H1 (cell line): ENCODE measurements around the gene RNF220. TPM values are rescaled to one million over a fixed set of nuclear protein-coding genes. Genes with fewer than 3 reads are reported as not detected.

Experiments
- CTCF ChIA-PET: fragments of 300-600 bp; sonication (Branson Sonifier 250); formaldehyde crosslinking; loops from one replicate; lab custom pipeline; 2021; ENCODE audit not compliant: partially characterized antibody; lab: Charles Lee
- POLR2A ChIA-PET: fragments of 300-600 bp; sonication (Branson Sonifier 250); formaldehyde crosslinking; loops from one replicate; lab custom pipeline; 2021; ENCODE audit warnings: inconsistent platforms; ENCODE audit not compliant: partially characterized antibody; lab: Charles Lee
- DNase-seq, 2 experiments: peaks; one replicate each; pipeline versions ENCODE4 v3.0.0 to v3.0.0-alpha.2; 2010 to 2022; ENCODE audit warnings: low spot score in 2 of 2, low read depth in 1 of 2, mixed read lengths in 1 of 2
- FAIRE-seq: peaks from 2 replicates; lab custom pipeline; 2011; peaks lifted over from hg19 to GRCh38; lab: Jason Lieb, UNC
- H2AFZ ChIP-seq: 2 replicates; pipeline ENCODE4 v1.8.1; 2012; ENCODE audit warnings: low read length, inconsistent platforms
- H2AK5ac ChIP-seq: 2 replicates; pipeline ENCODE4 v1.6.1; 2013; ENCODE audit warnings: low read depth, low read length
- H2BK120ac ChIP-seq: replicated peaks from 2 replicates; pipeline ENCODE3; 2013; ENCODE audit warnings: low read depth, low read length, inconsistent platforms
- H2BK12ac ChIP-seq: 2 replicates; pipeline ENCODE4 v1.6.1; 2013; ENCODE audit warnings: low read depth, low read length
- H2BK15ac ChIP-seq: 2 replicates; pipeline ENCODE4 v1.6.1; 2013; ENCODE audit warnings: low read length
- H2BK20ac ChIP-seq: 2 replicates; pipeline ENCODE4 v1.6.1; 2013; ENCODE audit warnings: low read length
- H2BK5ac ChIP-seq: 2 replicates; pipeline ENCODE4 v1.6.1; 2013; ENCODE audit warnings: low read depth, low read length
- H3K14ac ChIP-seq: 2 replicates; pipeline ENCODE4 v1.6.1; 2013; ENCODE audit warnings: inconsistent platforms; ENCODE audit not compliant: insufficient read length
- H3K18ac ChIP-seq: 2 replicates; pipeline ENCODE4 v1.6.1; 2013; ENCODE audit warnings: low read length; ENCODE audit errors: extremely low read depth
- H3K23ac ChIP-seq: 2 replicates; pipeline ENCODE4 v1.6.1; 2013; ENCODE audit warnings: inconsistent platforms; ENCODE audit not compliant: insufficient read length
- H3K23me2 ChIP-seq: 2 replicates; pipeline ENCODE4 v1.6.1; 2013; ENCODE audit warnings: low read depth, low read length
- H3K27ac ChIP-seq: 2 replicates; pipeline ENCODE4 v1.6.1; 2011; ENCODE audit warnings: low read depth, low read length, inconsistent platforms
- H3K27me3 ChIP-seq, 4 experiments: replicated peaks in 1 of 4; 1 replicate in 1 of 4; 2 replicates in 3 of 4; pipeline versions ENCODE4 v1.6.1 to v1.8.1; 2011 to 2013; ENCODE audit warnings: low read length in 3 of 4, mild to moderate bottlenecking in 3 of 4, inconsistent platforms in 2 of 4, mixed read lengths in 2 of 4, moderate library complexity in 1 of 4; ENCODE audit not compliant: control insufficient read depth in 3 of 4, insufficient read depth in 3 of 4; ENCODE audit errors: extremely low read depth in 1 of 4
- H3K36me3 ChIP-seq, 4 experiments: 2 replicates each; pipeline versions ENCODE4 v1.6.1 to v1.8.1; 2011 to 2013; ENCODE audit warnings: mild to moderate bottlenecking in 4 of 4, low read length in 3 of 4, moderate library complexity in 2 of 4, control low read depth in 1 of 4, inconsistent platforms in 1 of 4; ENCODE audit not compliant: insufficient read depth in 4 of 4, control insufficient read depth in 2 of 4
- H3K4ac ChIP-seq: replicated peaks from 2 replicates; pipeline ENCODE3; 2013; ENCODE audit warnings: low read length, low read depth, mixed read lengths, inconsistent platforms; ENCODE audit not compliant: insufficient read length
- H3K4me1 ChIP-seq, 4 experiments: replicated peaks in 1 of 4; 1 replicate in 1 of 4; 2 replicates in 3 of 4; pipeline versions ENCODE4 v1.6.1 to v1.8.1; 2011 to 2013; ENCODE audit warnings: low read length in 3 of 4, inconsistent platforms in 2 of 4, mixed read lengths in 1 of 4; ENCODE audit not compliant: insufficient read depth in 4 of 4, control insufficient read depth in 3 of 4
- H3K4me2 ChIP-seq, 2 experiments: 2 replicates each; pipeline versions ENCODE4 v1.6.1 to v1.8.1; 2011 to 2013; ENCODE audit warnings: low read depth in 2 of 2, low read length in 2 of 2, control low read depth in 1 of 2, inconsistent platforms in 1 of 2, mild to moderate bottlenecking in 1 of 2; ENCODE audit not compliant: insufficient read depth in 1 of 2
- H3K4me3 ChIP-seq, 4 experiments: fragments of 200-600, 300-600 bp in 1 of 4; sonication (generic), shearing (Covaris generic), sonication (Bioruptor Twin) in 1 of 4; 2 replicates each; pipeline versions ENCODE4 v1.5.1 to v1.8.1; 2011 to 2016; ENCODE audit warnings: low read length in 4 of 4, low read depth in 3 of 4, control low read depth in 2 of 4, inconsistent platforms in 2 of 4, mild to moderate bottlenecking in 2 of 4, mixed read lengths in 1 of 4, moderate library complexity in 1 of 4; ENCODE audit not compliant: insufficient read depth in 2 of 4; ENCODE audit errors: extremely low read depth in 1 of 4
- H3K56ac ChIP-seq: replicated peaks from 2 replicates; pipeline ENCODE3; 2013; ENCODE audit warnings: low read depth, mild to moderate bottlenecking, mixed read lengths, low read length, inconsistent platforms; ENCODE audit not compliant: insufficient read length
- H3K79me1 ChIP-seq: 2 replicates; pipeline ENCODE4 v1.6.1; 2013; ENCODE audit warnings: low read depth, low read length, control low read depth
- H3K79me2 ChIP-seq, 2 experiments: 2 replicates each; pipeline versions ENCODE4 v1.6.1 to v1.8.1; 2012 to 2013; ENCODE audit warnings: low read length in 2 of 2, mild to moderate bottlenecking in 2 of 2, inconsistent platforms in 1 of 2; ENCODE audit not compliant: insufficient read depth in 2 of 2, control insufficient read depth in 1 of 2
- H3K9ac ChIP-seq, 4 experiments: replicated peaks in 1 of 4; 1 replicate in 1 of 4; 2 replicates in 3 of 4; pipeline versions ENCODE4 v1.6.1 to v1.8.1; 2011 to 2013; ENCODE audit warnings: low read depth in 3 of 4, low read length in 3 of 4, control low read depth in 2 of 4, mild to moderate bottlenecking in 2 of 4, moderate library complexity in 2 of 4, inconsistent platforms in 1 of 4; ENCODE audit errors: extremely low read depth in 1 of 4
- H3K9me3 ChIP-seq, 2 experiments: 2 replicates each; pipeline versions ENCODE4 v1.6.1 to v1.8.1; 2012 to 2013; ENCODE audit warnings: mild to moderate bottlenecking in 2 of 2, moderate library complexity in 2 of 2, control low read depth in 1 of 2, inconsistent platforms in 1 of 2, low read depth in 1 of 2, low read length in 1 of 2, mixed read lengths in 1 of 2; ENCODE audit not compliant: insufficient read depth in 2 of 2
- H4K20me1 ChIP-seq, 2 experiments: replicated peaks in 1 of 2; 2 replicates each; pipeline versions ENCODE3 to v1.8.1; 2011 to 2013; ENCODE audit warnings: inconsistent platforms in 2 of 2, low read length in 2 of 2, mild to moderate bottlenecking in 1 of 2; ENCODE audit not compliant: insufficient read depth in 2 of 2, control insufficient read depth in 1 of 2
- H4K5ac ChIP-seq: 2 replicates; pipeline ENCODE4 v1.6.1; 2013; ENCODE audit warnings: low read length, low read depth, mixed read lengths, inconsistent platforms; ENCODE audit not compliant: insufficient read length
- H4K8ac ChIP-seq: 2 replicates; pipeline ENCODE4 v1.8.0; 2013; ENCODE audit warnings: mild to moderate bottlenecking, moderate library complexity, low read length, inconsistent platforms; ENCODE audit not compliant: insufficient read depth; ENCODE audit errors: extremely low read depth
- H4K91ac ChIP-seq: replicated peaks from 2 replicates; pipeline ENCODE3; 2013; ENCODE audit warnings: low read length, mixed read lengths, inconsistent platforms; ENCODE audit not compliant: insufficient read length
- CTBP2 ChIP-seq: IDR thresholded peaks from 2 replicates; pipeline ENCODE4 v1.7.0; 2011; ENCODE audit warnings: borderline replicate concordance, mild to moderate bottlenecking, moderate library complexity, mixed read lengths, low read length; ENCODE audit not compliant: insufficient read depth, insufficient read length
- EP300 ChIP-seq, 2 experiments: IDR thresholded peaks; 1 replicate in 1 of 2; 2 replicates in 1 of 2; pipeline ENCODE4 v1.6.1; 2011 to 2012; ENCODE audit warnings: low read depth in 2 of 2, low read length in 2 of 2, mild to moderate bottlenecking in 2 of 2, borderline replicate concordance in 1 of 2, inconsistent platforms in 1 of 2, moderate library complexity in 1 of 2
- POU5F1 ChIP-seq: IDR thresholded peaks from 2 replicates; pipeline ENCODE4 v1.6.1; 2011; ENCODE audit warnings: low read depth, mild to moderate bottlenecking, low read length, moderate library complexity
- RXRA ChIP-seq: IDR thresholded peaks from 2 replicates; pipeline ENCODE4 v1.6.1; 2011; ENCODE audit warnings: low read depth, mild to moderate bottlenecking, low read length, moderate library complexity; ENCODE audit not compliant: insufficient read depth
- SIN3A ChIP-seq, 2 experiments: IDR thresholded peaks in 1 of 2; conservative IDR thresholded peaks in 1 of 2; 2 replicates each; pipeline ENCODE4 v1.6.1; 2011 to 2012; ENCODE audit warnings: low read length in 2 of 2, improper control_type of control experiment in 1 of 2, low read depth in 1 of 2, mild to moderate bottlenecking in 1 of 2
- SP4 ChIP-seq: IDR thresholded peaks from 2 replicates; pipeline ENCODE4 v1.6.1; 2012; ENCODE audit warnings: low read length, inconsistent platforms
- SUZ12 ChIP-seq: fragments of 200-600 bp; sonication (generic); IDR thresholded peaks from 2 replicates; pipeline ENCODE4 v1.6.1; 2012; ENCODE audit warnings: mild to moderate bottlenecking, inconsistent platforms, low read length, moderate library complexity, mixed read lengths
- TAF7 ChIP-seq: optimal IDR thresholded peaks from 2 replicates; pipeline ENCODE3; 2011; ENCODE audit warnings: low read depth, mild to moderate bottlenecking, inconsistent platforms, low read length, moderate library complexity, borderline replicate concordance
- TEAD4 ChIP-seq: IDR thresholded peaks from 2 replicates; pipeline ENCODE4 v1.6.1; 2012; ENCODE audit warnings: low read depth, low read length, inconsistent platforms, mixed read lengths
- WGBS, 2 experiments: shearing (Covaris generic) in 1 of 2; methylation state at CpG; one replicate each; pipeline versions ENCODE4 v1.1.6 to v1.1.7; 2013 to 2015; ENCODE audit warnings: low lambda C conversion rate in 2 of 2, mixed read lengths in 2 of 2, inconsistent platforms in 1 of 2, low coverage in 1 of 2, missing lambda C conversion rate in 1 of 2; ENCODE audit not compliant: insufficient replicate concordance in 2 of 2, insufficient coverage in 1 of 2, insufficient read length in 1 of 2; ENCODE audit errors: extremely low coverage in 1 of 2, missing lambda C conversion rate in 1 of 2; 5-methylcytosine and 5-hydroxymethylcytosine counted together
- polyA plus RNA-seq, 7 experiments: library from polyadenylated mRNA; depleted of rRNA in 3 of 7; stranded (reverse) in 5 of 7; unstranded in 2 of 7; fragments of >200 nt in 5 of 7; fragments of 200-250 nt in 2 of 7; gene quantifications; 1 replicate in 5 of 7; 2 replicates in 1 of 7; 4 replicates in 1 of 7; pipeline versions ENCODE4 v1.2.1 to v1.2.3, GENCODE V29; 2011 to 2013; ENCODE audit warnings: missing spikeins in 2 of 7, mixed read lengths in 2 of 7
- total RNA-seq: library from RNA; stranded (reverse); fragmentation: NEBNext Ultra II Directional; extraction: Animal tissue kit (Norgen Biotek cat#: 25700); gene quantifications from 2 replicates; pipeline ENCODE4 v1.2.1, GENCODE V29; 2021

RNF220 gene
- total and polyA plus RNA-seq, 2 of the 8 experiments (the other 6 are each of a cell fraction or from before 2014, with no cell fraction given), result 123 to 160 TPM

DNA sequence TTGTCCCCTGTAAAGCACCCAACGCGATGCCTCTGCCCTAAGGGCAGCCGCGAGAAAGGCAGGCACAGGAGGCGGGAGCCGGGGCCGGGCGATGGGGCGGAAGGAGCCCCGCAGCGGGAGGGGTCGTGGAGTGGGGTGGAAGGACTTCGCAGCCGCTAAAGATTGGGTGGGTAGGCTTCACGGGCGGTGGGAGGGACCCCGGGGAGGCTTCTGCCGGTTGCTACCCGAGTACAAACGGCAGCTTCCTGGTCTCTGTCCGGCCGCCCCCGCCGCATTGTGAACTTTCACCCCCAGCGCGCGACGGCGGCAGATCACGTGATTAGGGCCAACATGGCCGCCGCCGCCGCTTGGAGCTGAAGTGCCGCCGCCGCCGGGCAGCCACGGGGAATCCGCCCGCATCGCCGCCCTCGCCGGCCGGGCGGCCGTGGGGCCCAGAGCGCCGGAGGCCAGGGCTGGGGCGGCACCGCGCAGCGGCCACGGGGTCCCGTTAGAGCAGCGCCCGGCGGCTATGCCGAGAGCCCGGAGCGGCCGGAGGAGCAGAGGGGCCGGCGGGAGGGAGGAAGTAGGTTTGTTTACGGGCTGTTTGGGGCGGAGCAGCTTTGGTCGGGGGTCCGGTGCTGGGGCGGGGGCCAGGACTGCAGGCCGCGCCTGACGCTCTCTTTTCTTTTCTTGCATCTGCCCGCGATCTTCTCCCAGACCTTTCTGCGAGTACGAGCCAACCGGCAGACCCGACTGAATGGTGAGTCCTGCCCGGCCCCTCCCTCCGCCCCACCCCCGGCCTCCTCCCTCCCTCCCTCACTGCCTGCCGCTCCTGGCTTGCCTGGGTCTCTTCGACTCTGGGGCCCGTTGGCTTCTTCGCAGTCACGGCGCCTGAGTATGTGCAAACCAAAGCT lies 226.8 kb downstream of the RNF220 start:
- Histone ChIP-seq H3K9ac (peak overlapping the region; percentile 82 to 95 (median 88)), H3K4ac (peak overlapping the region; percentile 4), H3K4me3 (peak overlapping the region; percentile 73 to 81 (median 78)), H2AK5ac (no peak overlapping the region), H3K14ac (no peak overlapping the region), H3K79me1 (peaks cover 14% of the 10 kb centered on the region), H2BK15ac (peak overlapping the region; percentile 37; the same call in 1 of the 2 replicates), H3K27ac (peak overlapping the region; percentile 96), H4K20me1 (peaks cover 1 to 6% of the 10 kb centered on the region in 2 experiments), H3K23ac (no peak overlapping the region), H4K8ac (peak overlapping the region; percentile 100), H4K91ac (peak overlapping the region; percentile 75), H2BK20ac (no peak overlapping the region), H2BK120ac (no peak overlapping the region), H2BK12ac (0 out of 2 replicates have a peak overlapping the region, but pooled peaks have one; percentile 50), H3K36me3 (peaks cover 21 to 38% (median 29%) of the 10 kb centered on the region in 4 experiments; a peak in 7 of 8 replicates), H3K4me1 (peaks cover 0 to 11% (median 4%) of the 10 kb centered on the region in 4 experiments; a peak in 6 of 7 replicates), H3K27me3 (no peaks in the 10 kb centered on the region), H2AFZ (no peak overlapping the region), H2BK5ac (peak overlapping the region; percentile 82), H4K5ac (peak overlapping the region; percentile 49), H3K18ac (peak overlapping the region; percentile 75), H3K4me2 (peak overlapping the region; percentile 74 to 93), H3K23me2 (no peaks in the 10 kb centered on the region; the same call in 1 of the 2 replicates), H3K79me2 (peaks cover 3 to 26% of the 10 kb centered on the region in 2 experiments; a peak in 3 of 4 replicates), H3K9me3 (no peaks in the 10 kb centered on the region), H3K56ac (peak overlapping the region; percentile 57)
- DNase-seq (peak in 1 of 2 experiments; percentile 91), FAIRE-seq (no peak)
- POLR2A ChIA-PET, result interaction anchor here (0.6 to 30.8 kb wide), 56 partner anchors 3 to 657 kb away, joined by 3 to 633 read pairs (median 4); partner anchors contain the start of genes ARMH1, ATP6V0B, DMAP1 and PLK3
- CTCF ChIA-PET, result interaction anchor here (0.9 to 15.0 kb wide), 8 partner anchors 8 to 23 kb away, joined by 3 to 197 read pairs (median 5); no protein-coding TSS in a partner anchor
- WGBS, 2 experiments, result 2% methylated on average over 50 of the region's 88 CpGs; no CpG with 5 or more reads in 1 of the 2 experiments
- TF ChIP-seq RXRA (no peak), CTBP2 (peak; percentile 40), EP300 (IDR thresholded peaks at IDR 0.05; ENCODE audit: borderline replicate concordance in 1 of 2, low read depth in 2 of 2, low read length in 2 of 2) (peak in 1 of 2 experiments; percentile 36; a peak in 1 of 3 replicates), POU5F1 (no peak), TEAD4 (no peak), SUZ12 (no peak), SIN3A (conservative IDR thresholded peaks at IDR 0.05 in 1 of 2, IDR thresholded peaks at IDR 0.05 in 1 of 2; ENCODE audit: low read depth in 1 of 2, low read length in 2 of 2) (no peak; a peak in 1 of 4 replicates), SP4 (0 out of 2 replicates have a peak, but pooled peaks have one; percentile 18), TAF7 (peak; percentile 95)
